RPMI7951 (cell line): ENCODE measurements around the gene IL1RL2. TPM values are rescaled to one million over a fixed set of nuclear protein-coding genes. Genes with fewer than 3 reads are reported as not detected.

ENCODE experiments used
- DNase-seq: peaks from one replicate; pipeline ENCODE4 v3.0.0-alpha.2; 2012; ENCODE audit warnings: low read depth
- total RNA-seq: library from RNA; depleted of rRNA; stranded (reverse); fragments of >200 nt; shearing (Covaris generic); gene quantifications from 2 replicates; pipeline ENCODE4 v1.2.3, GENCODE V29; 2014; rRNA removed

The IL1RL2 gene
- total RNA-seq: 0.39 TPM in 1 of 2 replicates, not detected in the other

DNA sequence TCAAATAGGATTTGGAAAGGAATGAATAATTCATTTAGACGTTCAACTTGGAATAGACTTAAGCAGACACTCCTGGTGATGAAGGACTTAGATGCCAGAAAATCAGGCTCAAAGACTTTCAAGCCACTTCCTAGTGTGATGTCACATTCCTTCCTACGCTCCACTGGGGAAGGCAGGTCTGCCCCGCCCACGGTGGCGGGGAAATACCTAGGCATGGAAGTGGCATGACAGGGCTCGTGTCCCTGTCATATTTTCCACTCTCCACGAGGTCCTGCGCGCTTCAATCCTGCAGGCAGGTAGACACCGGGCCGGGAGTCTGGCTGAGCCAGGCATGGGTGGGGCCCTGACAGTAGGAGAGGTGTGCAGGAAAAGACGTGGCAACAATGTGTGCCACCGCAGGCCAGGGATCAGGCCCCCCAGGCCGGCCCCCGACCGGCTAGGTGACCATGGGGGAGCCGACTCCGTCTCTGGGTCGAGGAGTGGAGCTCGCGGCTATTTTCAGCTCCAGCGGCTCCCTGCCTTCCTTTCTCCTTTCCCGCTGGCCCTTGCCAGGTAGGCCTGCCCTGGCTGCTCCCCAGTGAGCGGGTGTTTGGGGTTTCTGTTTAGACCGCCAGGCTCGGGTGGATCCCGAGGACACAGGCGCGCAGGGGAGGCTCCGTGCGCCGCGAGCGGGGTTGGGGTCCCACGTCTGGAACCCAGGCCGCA is at the start of gene IL1RL2:
IL1RL2 (plus strand) TSS at position 233 of the 705 bp plus-strand sequence. CDS start 845 bp downstream, outside the sequence.
- DNase-seq: no peak

GRCh38 chr2:102137138-102137537 is 49.7 kb upstream of the IL1RL2 start:
- DNase-seq: no peak

DNA sequence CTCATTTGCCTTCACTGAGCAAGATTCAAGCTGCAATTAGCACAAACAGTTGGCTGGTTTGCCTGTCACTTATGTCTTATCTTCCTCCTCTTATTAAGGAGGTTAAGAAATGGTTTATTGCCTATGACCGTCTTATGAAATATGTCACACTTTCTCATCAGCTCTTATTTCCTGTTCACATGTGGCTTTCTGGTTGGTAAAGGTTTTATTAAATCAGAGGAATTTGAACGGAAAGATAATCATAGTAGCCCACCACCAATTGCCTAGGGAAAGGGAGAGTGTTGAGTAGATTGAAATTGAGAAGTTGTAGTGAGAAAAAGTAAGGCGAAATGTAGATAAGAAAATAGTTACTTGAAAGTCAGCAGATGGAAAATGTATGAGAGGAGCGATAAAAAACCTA is 48.5 kb upstream of the IL1RL2 start:
- no peak for DNase-seq

DNA sequence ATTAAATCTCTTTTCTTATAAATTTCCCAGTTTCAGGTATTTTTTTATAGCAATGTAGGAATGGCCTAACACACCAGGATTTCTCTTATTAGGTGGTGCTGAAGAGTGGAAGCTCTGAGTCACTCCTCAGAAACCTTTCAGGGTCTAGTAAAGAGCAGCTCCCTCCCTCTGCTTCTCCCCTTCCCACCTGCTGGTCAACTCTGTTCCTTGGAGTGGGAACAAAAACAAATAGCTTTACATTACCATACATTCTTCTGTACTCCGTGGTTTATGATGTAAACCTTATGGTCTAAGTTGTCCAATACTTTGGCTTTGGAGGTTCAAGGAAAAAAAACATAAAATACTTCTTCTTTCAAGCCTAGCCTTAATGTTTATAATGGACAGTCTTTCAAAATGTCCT is 47.0 kb upstream of the IL1RL2 start:
- DNase-seq: no peak

GRCh38 chr2:102140377-102140776 is 46.4 kb upstream of the IL1RL2 start:
- DNase-seq: no peak

DNA sequence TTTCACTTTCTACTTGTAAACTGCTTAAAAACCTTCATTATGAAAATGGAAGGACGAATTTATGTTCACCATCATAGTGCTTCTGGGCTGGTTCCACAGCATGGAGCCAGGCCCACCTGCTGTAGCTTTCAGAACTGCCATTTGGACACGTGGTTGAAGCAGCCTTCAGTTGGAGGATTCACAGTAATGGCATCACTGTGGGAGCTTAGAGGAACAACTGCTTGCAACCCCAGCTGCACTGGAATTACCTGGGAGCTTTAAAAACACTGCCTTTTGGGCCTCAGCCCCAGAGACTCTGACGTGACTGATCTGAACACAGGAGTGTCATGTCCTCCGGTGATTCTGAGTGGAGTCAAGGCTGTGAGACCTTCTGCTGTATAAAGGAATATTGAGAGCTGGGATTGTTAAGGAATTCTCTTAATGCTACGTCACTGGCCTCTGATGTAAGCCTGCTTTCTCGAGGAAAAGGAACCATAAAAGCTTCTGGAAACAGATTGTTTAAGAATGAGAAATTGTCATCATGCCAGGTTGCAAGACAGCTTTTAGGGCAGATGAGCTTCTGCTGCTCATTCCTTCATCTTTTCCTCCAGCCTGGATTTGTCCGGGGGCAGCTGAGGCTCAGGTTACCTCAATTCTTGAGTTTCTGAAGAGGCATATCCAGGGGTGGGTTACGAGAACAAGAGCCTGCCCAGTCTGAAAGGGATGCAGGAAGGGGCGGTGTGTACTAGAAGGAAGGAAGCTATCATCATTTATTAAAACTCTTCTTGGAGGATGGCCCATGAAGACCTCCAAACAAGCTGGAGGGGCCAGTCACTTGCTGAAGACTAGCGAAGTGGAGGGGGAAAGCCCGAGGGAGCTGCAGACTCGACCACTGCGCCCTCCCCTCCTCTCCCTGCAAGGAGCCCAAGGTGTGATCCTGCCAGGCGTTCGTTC is 45.5 kb upstream of the IL1RL2 start:
- peak; percentile 78 for DNase-seq

DNA sequence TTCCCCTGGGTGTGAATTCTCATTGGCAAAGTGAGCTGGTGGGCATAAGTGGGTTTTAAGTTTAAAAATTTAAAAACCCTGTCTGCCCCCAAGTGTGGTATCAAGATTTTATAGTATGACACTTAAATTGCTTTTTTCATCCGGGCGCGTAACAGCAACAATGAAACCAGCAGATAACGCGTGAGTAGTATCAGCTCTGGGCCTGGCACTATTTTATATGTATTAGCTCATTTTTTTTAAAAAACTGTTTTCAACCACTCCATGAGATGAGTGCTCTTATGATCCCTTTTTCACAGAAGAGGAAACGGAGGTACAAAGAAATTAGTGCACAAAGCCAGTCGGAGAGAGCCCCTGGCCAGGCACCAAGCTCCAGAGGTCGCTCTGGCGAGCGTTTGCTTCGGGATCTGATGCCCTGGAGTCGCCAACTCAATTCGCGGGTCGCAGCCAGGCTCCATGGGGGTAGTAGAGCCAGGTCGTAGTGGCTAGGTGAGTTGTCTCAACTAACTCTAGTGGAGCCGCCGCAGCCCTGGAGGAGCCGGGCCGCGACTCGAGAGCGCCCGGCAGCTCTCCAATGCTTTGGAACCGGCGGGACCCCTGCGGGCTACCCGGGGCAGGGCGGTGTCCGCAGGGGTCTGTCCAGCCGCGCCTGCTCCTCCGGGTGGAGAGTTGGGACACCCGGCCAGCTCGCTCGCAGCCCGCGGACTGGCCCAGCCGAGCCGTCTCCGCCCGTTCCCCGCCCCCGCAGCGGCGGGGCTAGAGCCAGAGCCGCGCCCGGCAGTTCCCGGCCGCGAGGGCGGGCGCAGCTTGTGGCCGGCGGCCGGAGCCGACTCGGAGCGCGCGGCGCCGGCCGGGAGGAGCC is 44.6 kb upstream of the IL1RL2 start, which contains the start of gene IL1R1:
IL1R1 (plus strand) TSS at position 777 of the 859 bp plus-strand sequence. CDS start 14,979 bp downstream, outside the sequence.
- DNase-seq: peak; percentile 85

DNA sequence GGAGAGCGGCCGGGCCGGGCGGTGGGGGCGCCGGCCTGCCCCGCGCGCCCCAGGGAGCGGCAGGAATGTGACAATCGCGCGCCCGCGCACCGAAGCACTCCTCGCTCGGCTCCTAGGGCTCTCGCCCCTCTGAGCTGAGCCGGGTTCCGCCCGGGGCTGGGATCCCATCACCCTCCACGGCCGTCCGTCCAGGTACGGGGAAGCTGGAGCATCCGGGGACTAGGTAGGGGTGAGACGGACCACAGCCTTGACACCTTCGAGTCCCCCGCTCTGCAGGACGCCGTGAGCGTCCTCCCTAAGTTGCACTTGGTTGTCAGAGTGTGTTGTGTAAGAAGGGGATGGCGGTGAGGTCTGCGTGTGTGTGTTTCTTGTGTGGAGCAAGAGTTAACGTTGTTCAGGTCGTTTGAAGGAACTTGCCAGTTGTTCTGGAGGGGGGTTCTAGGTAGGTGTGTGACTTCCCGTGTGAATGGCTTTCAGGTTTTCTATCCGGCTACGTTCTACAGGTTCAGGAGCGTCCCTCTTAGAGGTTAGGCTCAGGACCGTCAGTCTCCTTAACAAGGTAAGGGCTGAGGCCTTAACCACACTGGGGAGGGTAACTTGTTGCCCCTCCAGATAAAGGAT is 43.9 kb upstream of the IL1RL2 start:
- peak; percentile 28 for DNase-seq

DNA sequence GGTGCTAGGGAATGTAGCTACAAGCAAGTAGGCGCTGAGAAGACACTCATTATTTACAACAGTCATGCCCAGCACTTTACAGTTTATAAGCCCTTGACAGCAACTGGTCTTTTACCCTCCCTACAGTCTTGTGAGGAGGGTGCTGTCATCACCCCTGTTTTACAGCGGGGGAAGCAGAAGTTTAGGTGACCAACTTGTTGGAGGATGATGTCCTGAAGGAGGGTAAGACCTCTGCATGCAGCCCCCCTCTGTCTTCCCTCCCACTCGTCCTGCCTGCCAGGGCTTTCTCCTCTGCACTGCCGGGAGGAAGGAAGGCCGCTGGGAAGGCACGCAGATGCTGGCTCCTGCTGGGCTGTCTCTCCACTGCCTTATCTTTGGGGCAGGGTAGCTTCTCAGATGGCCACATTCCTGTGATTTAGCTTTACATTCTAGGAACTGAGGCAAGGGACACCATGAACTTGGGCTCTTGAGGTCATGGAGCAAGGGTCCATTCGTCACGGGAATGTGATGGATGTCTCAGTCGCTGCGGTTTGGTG is 43.3 kb upstream of the IL1RL2 start:
- no peak for DNase-seq

DNA sequence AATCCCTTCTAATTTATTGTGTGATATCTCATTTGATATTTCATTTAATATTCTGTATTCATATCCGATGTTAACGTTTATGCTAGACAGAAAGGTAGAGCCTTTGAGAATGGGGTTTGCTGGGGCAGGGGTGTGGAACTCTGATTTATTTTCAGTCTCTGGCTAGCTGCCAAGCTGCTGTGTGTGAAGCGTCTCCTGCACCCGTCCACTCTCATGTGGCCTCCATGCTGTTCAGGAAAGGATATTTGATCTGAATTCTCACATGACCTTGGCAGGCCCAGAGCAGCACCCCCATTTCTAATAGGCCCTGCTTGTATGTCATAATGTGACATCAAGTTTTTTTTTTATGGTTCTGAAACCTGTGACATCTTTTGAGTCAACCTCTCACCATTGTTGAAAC is 42.7 kb upstream of the IL1RL2 start:
- DNase-seq: no peak

GRCh38 chr2:102145107-102145506 is 41.7 kb upstream of the IL1RL2 start:
- DNase-seq: no peak

DNA sequence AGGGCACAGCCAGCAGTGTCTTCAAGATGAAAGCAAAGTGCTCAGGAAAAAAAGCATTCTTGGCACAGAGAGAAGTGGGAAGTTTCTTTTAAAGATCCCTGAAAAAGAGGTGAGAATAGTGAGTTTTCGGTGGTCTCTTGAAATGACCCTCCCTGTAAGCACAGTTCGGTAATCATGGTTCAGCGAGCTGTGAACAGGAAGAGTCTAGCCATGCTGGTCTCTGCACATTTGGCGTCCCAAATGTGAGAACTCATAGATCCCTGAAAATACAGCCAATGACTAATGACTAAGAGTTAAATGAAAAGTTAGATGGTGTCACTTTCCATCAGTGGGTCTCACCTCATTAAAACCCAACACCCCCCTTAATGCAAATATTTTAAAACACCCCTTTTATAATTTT is 40.9 kb upstream of the IL1RL2 start:
- no peak for DNase-seq

DNA sequence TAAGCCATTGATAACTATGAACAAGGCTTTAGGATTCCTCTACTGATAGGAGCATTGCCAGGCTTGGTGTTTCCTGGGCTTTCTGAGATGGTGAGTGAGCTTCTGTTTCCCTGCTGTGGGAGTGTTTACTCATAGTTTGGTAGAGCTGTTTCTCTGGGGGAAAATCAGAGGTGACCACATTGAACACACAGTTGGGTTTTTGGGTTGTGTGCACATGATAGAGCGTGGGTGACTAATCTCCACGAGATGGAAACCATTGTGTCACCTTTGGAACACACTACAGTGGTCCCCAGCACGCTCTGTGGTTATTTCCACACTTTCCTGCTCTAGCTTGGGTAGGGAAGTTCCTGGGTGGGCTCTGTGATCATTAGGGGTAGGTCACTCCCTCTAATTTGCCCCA is 38.9 kb upstream of the IL1RL2 start:
- peak; percentile 84 for DNase-seq

DNA sequence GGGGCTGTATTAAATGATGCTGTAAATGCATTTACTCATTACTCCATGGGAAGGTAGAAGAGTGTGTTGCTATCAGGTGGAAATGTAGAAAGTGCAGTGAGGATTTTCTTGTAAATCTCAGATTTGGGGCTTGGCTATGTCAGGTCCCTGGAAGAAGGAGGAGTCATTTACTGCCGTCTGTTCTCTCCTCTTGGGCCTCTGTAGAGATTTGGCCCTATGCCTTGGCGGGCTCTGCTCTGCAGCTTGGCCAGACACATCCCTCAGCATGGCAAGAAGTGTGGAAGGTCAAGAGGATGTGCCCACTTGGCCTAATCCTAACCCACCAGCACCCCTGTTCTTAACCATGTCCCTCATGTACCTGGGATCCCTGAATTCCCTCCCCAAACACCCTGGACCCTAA is 37.6 kb upstream of the IL1RL2 start:
- DNase-seq: no peak

GRCh38 chr2:102149644-102150455 is 37.0 kb upstream of the IL1RL2 start:
- no peak for DNase-seq

DNA sequence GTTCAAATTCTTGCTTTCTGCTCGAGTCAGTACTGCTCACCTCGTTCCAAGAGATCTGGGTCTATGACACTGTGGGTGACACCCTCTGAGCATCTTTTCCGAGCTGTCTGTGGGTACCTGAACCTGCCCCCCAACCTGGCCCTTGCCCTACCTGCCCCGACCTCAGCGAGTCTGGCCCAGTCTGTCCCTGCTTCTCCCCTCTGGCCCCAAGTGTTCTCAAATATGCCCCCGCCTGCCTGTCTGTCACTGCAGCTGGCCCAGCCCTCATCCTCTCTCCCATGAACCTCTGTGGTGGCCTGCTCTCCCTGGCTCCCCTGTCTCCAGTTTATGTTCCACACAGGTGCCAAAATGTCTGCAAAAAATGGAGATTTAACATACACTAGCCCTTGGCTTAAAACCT is 32.5 kb upstream of the IL1RL2 start:
- no peak for DNase-seq

- no peak for DNase-seq
Observed at GRCh38 chr2:102154946-102155702, 31.7 kb upstream of the IL1RL2 start.

GRCh38 chr2:102155703-102156515 is 30.9 kb upstream of the IL1RL2 start:
- DNase-seq: no peak
